GM12865 (cell line): ENCODE results near the gene PWWP2B.
A peak's percentile ranks its signal among the peaks of the same experiment; 100 is the strongest.

Experiments
- DNase-seq: peaks from one replicate; pipeline ENCODE4 v3.0.0; 2010; ENCODE audit warnings: low read depth
- H3K4me3 ChIP-seq: 2 replicates; pipeline ENCODE4 v1.5.1; 2011; ENCODE audit warnings: mild to moderate bottlenecking, low read depth, low read length, control low read depth
- CTCF ChIP-seq: IDR thresholded peaks from 2 replicates; pipeline ENCODE4 v1.5.1; 2011; ENCODE audit warnings: low read length, control low read depth, low read depth, inconsistent platforms; ENCODE audit not compliant: insufficient read depth; ENCODE audit errors: missing control alignments

Gene PWWP2B

GRCh38 chr10:132450825-132451505, 54.0 kb downstream of the PWWP2B start:
- DNase-seq, result no peak
- TF ChIP-seq CTCF, result no peak
- no peak overlapping the region for H3K4me3 ChIP-seq

GRCh38 chr10:132451506-132452215, 54.7 kb downstream of the PWWP2B start:
- DNase-seq, result no peak
- no peak overlapping the region for H3K4me3 ChIP-seq
- no peak for TF ChIP-seq CTCF

- H3K4me3 ChIP-seq, result no peak overlapping the region
- TF ChIP-seq CTCF, result no peak
- no peak for DNase-seq
Observed at GRCh38 chr10:132452216-132452650, 55.2 kb downstream of the PWWP2B start.

GRCh38 chr10:132452651-132453469, 55.9 kb downstream of the PWWP2B start:
- peak; percentile 84 for TF ChIP-seq CTCF
- DNase-seq, result peak; percentile 83
- no peak overlapping the region for H3K4me3 ChIP-seq

- DNase-seq, result no peak
- no peak overlapping the region for H3K4me3 ChIP-seq
- TF ChIP-seq CTCF, result no peak
Observed at GRCh38 chr10:132453470-132453861, 56.5 kb downstream of the PWWP2B start.

- H3K4me3 ChIP-seq, result no peak overlapping the region
- no peak for TF ChIP-seq CTCF
- DNase-seq, result no peak
Observed at GRCh38 chr10:132454296-132455198, 57.5 kb downstream of the PWWP2B start.
